HG02981 (cell line): ENCODE measurements around the gene DIPK2A.
A peak's percentile ranks its signal among the peaks of the same experiment; 100 is the strongest.

Experiments
- ATAC-seq: cut with Tn5 transposase; IDR thresholded peaks from one replicate; pipeline ENCODE4 v1.9.1; 2021; ENCODE audit warnings: mild to moderate bottlenecking, moderate library complexity; ENCODE audit not compliant: unreplicated experiment

DIPK2A gene

GRCh38 chr3:143971359-143972154 lies at the start of gene DIPK2A:
DIPK2A (plus strand) TSS chr3:143971823; CDS start chr3:143972333, 510 bp downstream.
- peak; percentile 51 for ATAC-seq

GRCh38 chr3:143924522-143925285 lies 46.9 kb upstream of the DIPK2A start:
- ATAC-seq, result peak; percentile 54

GRCh38 chr3:143928056-143928455 lies 43.6 kb upstream of the DIPK2A start:
- ATAC-seq, result no peak

GRCh38 chr3:143928541-143929255 lies 42.9 kb upstream of the DIPK2A start:
- ATAC-seq, result no peak

GRCh38 chr3:143934791-143935190 lies 36.8 kb upstream of the DIPK2A start:
- no peak for ATAC-seq

GRCh38 chr3:143935678-143936077 lies 35.9 kb upstream of the DIPK2A start:
- ATAC-seq, result no peak

GRCh38 chr3:143950810-143951209 lies 20.8 kb upstream of the DIPK2A start:
- ATAC-seq, result no peak

GRCh38 chr3:143951351-143951971 lies 20.2 kb upstream of the DIPK2A start:
- ATAC-seq, result peak; percentile 78

- ATAC-seq, result no peak
Measured at GRCh38 chr3:143952569-143953072, 19.0 kb upstream of the DIPK2A start.

GRCh38 chr3:143955113-143955512 lies 16.5 kb upstream of the DIPK2A start:
- no peak for ATAC-seq

GRCh38 chr3:143956838-143957237 lies 14.8 kb upstream of the DIPK2A start:
- ATAC-seq, result no peak

- no peak for ATAC-seq
Measured at GRCh38 chr3:143957453-143957852, 14.2 kb upstream of the DIPK2A start.

- no peak for ATAC-seq
Measured at GRCh38 chr3:143958966-143959365, 12.7 kb upstream of the DIPK2A start.

- ATAC-seq, result no peak
Measured at GRCh38 chr3:143961342-143961741, 10.3 kb upstream of the DIPK2A start.

GRCh38 chr3:143963946-143964345 lies 7.7 kb upstream of the DIPK2A start:
- no peak for ATAC-seq

- ATAC-seq, result peak; percentile 23
Measured at GRCh38 chr3:143970773-143971358, 757 bp upstream of the DIPK2A start.

- no peak for ATAC-seq
Measured at GRCh38 chr3:143972155-143972504, 507 bp downstream of the DIPK2A start.

- peak; percentile 23 for ATAC-seq
Measured at GRCh38 chr3:143972505-143973258, 1.1 kb downstream of the DIPK2A start.

GRCh38 chr3:143973259-143974021 lies 1.8 kb downstream of the DIPK2A start:
- ATAC-seq, result peak; percentile 21
